Smooth muscle cell of the brain vasculature (primary cell): ENCODE results near the gene KLHDC4.
"Not testable (repeated sequence)": the region's sequence is repeated elsewhere in the genome, so short reads cannot be mapped to it uniquely, and the experiment has no call there.

Experiments
- DNase-seq: peaks from one replicate; pipeline ENCODE4 v3.0.0-alpha.2; 2012; ENCODE audit warnings: low read depth, low spot score

Gene KLHDC4

GRCh38 chr16:87721622-87722585, 43.9 kb downstream of the KLHDC4 start:
- DNase-seq: no peak

GRCh38 chr16:87720446-87720845, 45.3 kb downstream of the KLHDC4 start:
- no peak for DNase-seq

GRCh38 chr16:87718831-87719230, 47.0 kb downstream of the KLHDC4 start:
- not testable (repeated sequence) for DNase-seq

GRCh38 chr16:87715658-87716057, 50.1 kb downstream of the KLHDC4 start:
- no peak for DNase-seq

- no peak for DNase-seq
These were observed 50.6 kb downstream of the KLHDC4 start for GRCh38 chr16:87715231-87715630.

- DNase-seq: no peak
These were observed 52.1 kb downstream of the KLHDC4 start for GRCh38 chr16:87713451-87714229.

GRCh38 chr16:87712184-87712762, 53.5 kb downstream of the KLHDC4 start:
- DNase-seq: no peak

- DNase-seq: no peak
These were observed 54.9 kb downstream of the KLHDC4 start for GRCh38 chr16:87710887-87711286.

GRCh38 chr16:87709677-87710076, 56.1 kb downstream of the KLHDC4 start:
- DNase-seq: no peak

- no peak for DNase-seq
These were observed 56.7 kb downstream of the KLHDC4 start for GRCh38 chr16:87708881-87709638.

GRCh38 chr16:87707714-87708580, 57.8 kb downstream of the KLHDC4 start:
- no peak for DNase-seq

- DNase-seq: no peak
These were observed 58.7 kb downstream of the KLHDC4 start for GRCh38 chr16:87707097-87707496.

- DNase-seq: no peak
These were observed 59.3 kb downstream of the KLHDC4 start for GRCh38 chr16:87706278-87707000.

- no peak for DNase-seq
These were observed 60.0 kb downstream of the KLHDC4 start for GRCh38 chr16:87705771-87706277.

GRCh38 chr16:87704754-87705353, 60.9 kb downstream of the KLHDC4 start:
- DNase-seq: no peak

GRCh38 chr16:87703835-87704375, 61.9 kb downstream of the KLHDC4 start:
- no peak for DNase-seq

GRCh38 chr16:87703071-87703470, 62.7 kb downstream of the KLHDC4 start:
- no peak for DNase-seq

GRCh38 chr16:87702325-87702811, 63.4 kb downstream of the KLHDC4 start:
- no peak for DNase-seq

GRCh38 chr16:87701505-87701921, 64.3 kb downstream of the KLHDC4 start:
- no peak for DNase-seq
